Psoas muscle (tissue), 8 donors: ENCODE results near the gene MAP3K5. TPM values are rescaled to one million over a fixed set of nuclear protein-coding genes. Genes with fewer than 3 reads are reported as not detected.

Experiments used
- ATAC-seq, 4 donors: fragments of 200-7000 bp; cut with Tn5 transposase; one replicate each; pipeline ENCODE4 v1.9.1; 2020; ENCODE audit warnings: moderate library complexity in 3 of 4, mild to moderate bottlenecking in 2 of 4
- DNase-seq, 2 donors: peaks; one replicate each; pipeline ENCODE4 v3.0.0-alpha.2; 2020
- H3K27ac ChIP-seq: fragments of 200-600 bp; one replicate; pipeline ENCODE4 v1.8.0; 2022
- H3K27me3 ChIP-seq, 3 donors: fragments of 200-600 bp in 1 of 3; one replicate each; pipeline versions ENCODE4 v1.6.1 to v1.8.0; 2013 to 2022; ENCODE audit warnings: low read length in 2 of 3, mild to moderate bottlenecking in 2 of 3, moderate library complexity in 1 of 3; ENCODE audit not compliant: insufficient read depth in 3 of 3
- H3K36me3 ChIP-seq, 2 donors: fragments of 200-600 bp in 1 of 2; one replicate each; pipeline versions ENCODE4 v1.6.1 to v1.8.0; 2013 to 2022; ENCODE audit warnings: low read depth in 1 of 2, mild to moderate bottlenecking in 1 of 2, moderate library complexity in 1 of 2; ENCODE audit not compliant: insufficient read depth in 1 of 2
- H3K4me1 ChIP-seq: fragments of 200-600 bp; one replicate; pipeline ENCODE4 v1.8.0; 2022
- H3K4me3 ChIP-seq: fragments of 200-600 bp; one replicate; pipeline ENCODE4 v1.8.0; 2022; ENCODE audit warnings: mild to moderate bottlenecking
- H3K9me3 ChIP-seq: fragments of 200-600 bp; one replicate; pipeline ENCODE4 v1.8.0; 2022
- CTCF ChIP-seq: fragments of 200-600 bp; IDR thresholded peaks from one replicate; pipeline ENCODE4 v1.8.0; 2022; ENCODE audit warnings: antibody characterized with exemption
- WGBS, 3 donors: extraction: QIAGEN DNeasy Blood & Tissue Kit; methylation state at CpG; one replicate each; pipeline versions ENCODE4 v1.1.6 to v1.1.7; 2013; 5-methylcytosine and 5-hydroxymethylcytosine counted together
- intact Hi-C, 2 donors: fragments of 100-400 bp; cut with DNase I; formaldehyde crosslinking; loops; one replicate each; pipeline versions ENCODE4 v1.11.0 to v1.14.2; 2022
- polyA plus RNA-seq, 3 donors: library from polyadenylated mRNA; stranded (reverse); fragments of 200-250 nt; gene quantifications; one replicate each; pipeline ENCODE4 v1.2.3, GENCODE V29; 2013
- total RNA-seq, 4 donors: library from RNA; stranded (reverse); fragmentation: NEBNext Ultra II Directional in 2 of 4; extraction: Animal tissue kit (Norgen Biotek cat#: 25700) in 2 of 4; gene quantifications; one replicate each; pipeline versions ENCODE4 v1.2.1 to v1.2.4, GENCODE V29; 2021 to 2023
- donor health status: healthy with polysubstance abuse.
- donor health status: DM: no; HTN: no; CAD: no; lungs with moderate emphysema.
- donor health status: Bipolar disorder and iron deficiency.
- donor health status: healthy.
- donor health status: DM: yes; HTN: yes; CAD: no.
- donor health status: DM: no; HTN: no; CAD: no.
- donor health status: DM: no; HTN: no; CAD: no.
- donor health status: DM: yes; HTN: yes; CAD: no.

MAP3K5 gene
- total and polyA plus RNA-seq, 7 donors, result 0.91 to 8.3 (median 3.8) TPM

DNA sequence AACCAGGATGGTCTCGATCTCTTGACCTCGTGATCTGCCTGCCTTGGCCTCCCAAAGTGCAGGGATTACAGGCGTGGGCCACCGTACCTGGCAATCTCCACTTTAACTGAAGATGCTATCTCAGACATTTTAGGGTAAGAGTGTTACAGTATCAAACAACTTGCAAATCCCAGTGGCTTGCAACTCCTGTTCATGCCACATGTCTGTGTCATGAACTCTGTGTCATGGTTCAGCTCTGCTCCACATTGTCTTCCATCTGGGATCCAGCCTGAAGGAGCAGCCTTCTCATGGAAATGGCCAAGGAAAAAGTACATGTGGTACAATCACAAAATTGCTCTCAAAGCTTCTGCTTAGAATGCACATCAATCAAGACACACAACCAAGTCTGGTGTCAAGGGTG is 114.9 kb downstream of the MAP3K5 start:
- Histone ChIP-seq H3K9me3 (no peaks in the 10 kb centered on the region), H3K27me3 (no peaks in the 10 kb centered on the region), H3K27ac (no peak overlapping the region), H3K4me3 (no peak overlapping the region), H3K36me3 (no peaks in the 10 kb centered on the region), H3K4me1 (no peaks in the 10 kb centered on the region)
- 95 to 100% (median 98%) methylated on average over 4 of the region's 4 CpGs for WGBS, 3 donors
- TF ChIP-seq CTCF, result no peak
- no peak for DNase-seq
- ATAC-seq, result no peak
- intact Hi-C loops, result no loop called here

DNA sequence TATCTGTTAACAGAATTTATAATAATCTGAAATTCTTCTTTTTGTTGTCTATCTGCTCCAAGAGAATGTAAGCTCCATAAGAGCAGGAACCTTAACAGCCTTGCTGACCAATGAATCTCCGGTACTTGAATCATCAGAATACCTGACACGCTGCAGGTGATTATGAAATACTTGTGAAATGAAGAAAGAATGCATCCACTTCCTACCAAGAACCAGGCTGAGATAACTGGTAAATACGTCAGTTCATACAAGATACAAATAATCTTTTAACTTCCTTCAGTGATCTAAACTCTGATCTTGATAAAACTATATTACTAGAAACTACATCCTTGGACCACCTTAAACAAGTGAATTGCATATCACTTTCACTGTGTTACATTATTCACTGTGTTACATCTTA is 116.2 kb downstream of the MAP3K5 start:
- Histone ChIP-seq H3K27ac (no peak overlapping the region), H3K4me3 (no peak overlapping the region), H3K27me3 (no peaks in the 10 kb centered on the region), H3K9me3 (no peaks in the 10 kb centered on the region), H3K36me3 (no peaks in the 10 kb centered on the region), H3K4me1 (no peaks in the 10 kb centered on the region)
- WGBS, 3 donors, result 91 to 94% (median 93%) methylated on average over 3 of the region's 3 CpGs
- no peak for TF ChIP-seq CTCF
- intact Hi-C loops, result no loop called here
- ATAC-seq (no peak), DNase-seq (no peak)

DNA sequence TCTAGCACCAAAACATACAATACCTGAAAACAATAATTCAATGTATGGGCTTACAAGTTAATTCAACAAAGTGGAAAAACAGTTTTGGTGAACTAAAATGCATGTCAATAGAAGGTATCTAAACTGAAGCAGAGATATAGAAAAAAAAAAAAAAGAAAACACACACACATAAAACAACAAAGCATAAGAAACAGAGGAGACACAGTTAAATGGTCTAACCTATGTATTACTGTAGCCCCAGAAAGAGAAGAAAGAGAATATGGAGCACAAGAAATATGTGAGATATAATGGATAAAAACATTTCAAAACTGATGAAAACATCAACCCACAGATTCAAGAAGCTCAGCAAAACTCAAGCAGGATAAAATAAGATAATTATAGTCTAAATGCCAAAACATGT is 118.7 kb downstream of the MAP3K5 start:
- ATAC-seq (no peak), DNase-seq (no peak)
- Histone ChIP-seq H3K27me3 (no peaks in the 10 kb centered on the region), H3K27ac (no peak overlapping the region), H3K4me1 (no peaks in the 10 kb centered on the region), H3K4me3 (no peak overlapping the region), H3K9me3 (no peaks in the 10 kb centered on the region), H3K36me3 (no peaks in the 10 kb centered on the region)
- intact Hi-C loops, result no loop called here
- no peak for TF ChIP-seq CTCF

DNA sequence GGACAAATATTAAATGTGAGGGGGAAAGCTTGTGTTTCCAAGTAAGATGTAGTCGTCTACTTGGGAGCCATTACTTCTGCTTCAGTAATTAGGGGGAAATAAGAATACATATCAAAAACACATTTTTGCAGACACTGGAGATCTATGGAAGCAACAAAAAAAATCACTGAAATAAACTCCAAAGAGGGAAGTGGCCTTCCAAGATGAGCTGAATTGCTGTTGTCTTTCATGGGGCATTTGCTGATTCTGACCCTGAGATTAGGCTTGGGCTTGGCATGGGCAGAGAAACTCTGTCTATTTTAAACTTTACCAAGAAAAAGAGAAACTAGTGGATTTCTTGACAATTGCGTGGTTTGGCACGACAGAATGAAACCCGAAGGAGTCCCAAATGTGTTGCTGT is 120.1 kb downstream of the MAP3K5 start:
- no peaks in the 10 kb centered on the region for H3K36me3 ChIP-seq
- H3K4me1 ChIP-seq, result no peaks in the 10 kb centered on the region
- ATAC-seq (no peak), DNase-seq (no peak)
- WGBS, 3 donors, result 91 to 98% (median 93%) methylated on average over 4 of the region's 4 CpGs
- no peak for TF ChIP-seq CTCF
- no peak overlapping the region for H3K27ac ChIP-seq
- H3K27me3 ChIP-seq, result no peaks in the 10 kb centered on the region
- H3K4me3 ChIP-seq, result no peak overlapping the region
- intact Hi-C loops, result no loop called here
- H3K9me3 ChIP-seq, result no peaks in the 10 kb centered on the region

- no peak overlapping the region for H3K4me3 ChIP-seq
- no peaks in the 10 kb centered on the region for H3K36me3 ChIP-seq
- DNase-seq (no peak), ATAC-seq (no peak)
- no peaks in the 10 kb centered on the region for H3K9me3 ChIP-seq
- no peak for TF ChIP-seq CTCF
- H3K27ac ChIP-seq, result no peak overlapping the region
- WGBS, 3 donors, result 61 to 70% (median 62%) methylated on average over 3 of the region's 3 CpGs
- intact Hi-C loops, result no loop called here
- no peaks in the 10 kb centered on the region for H3K4me1 ChIP-seq
- H3K27me3 ChIP-seq, result no peaks in the 10 kb centered on the region
Measured at GRCh38 chr6:136669299-136669699, 123.0 kb downstream of the MAP3K5 start.
